ENCODE measurements around the gene COL11A1.

COL11A1 gene

GRCh38 chr1:102896771-102897170, 211.6 kb downstream of the COL11A1 start:
- Histone ChIP-seq H3K4me3 (ENCODE audit: low read length) (no peak overlapping the region), H3K27ac (ENCODE audit: low read length) (no peak overlapping the region), H3K4me1 (ENCODE audit: control insufficient read depth, low read depth, low read length) (no peaks in the 10 kb centered on the region), H3K36me3 (ENCODE audit: control insufficient read depth, low read depth, low read length) (no peaks in the 10 kb centered on the region), H3K27me3 (ENCODE audit: control insufficient read depth, insufficient read depth, low read length) (no peaks in the 10 kb centered on the region), H3K9ac (ENCODE audit: low read length) (no peak overlapping the region), H3K9me3 (ENCODE audit: control insufficient read depth, low read depth, low read length) (no peaks in the 10 kb centered on the region)

- Histone ChIP-seq H3K4me3 (ENCODE audit: low read length) (no peak overlapping the region), H3K9me3 (ENCODE audit: control insufficient read depth, low read depth, low read length) (no peaks in the 10 kb centered on the region), H3K27me3 (ENCODE audit: control insufficient read depth, insufficient read depth, low read length) (no peaks in the 10 kb centered on the region), H3K27ac (ENCODE audit: low read length) (no peak overlapping the region), H3K36me3 (ENCODE audit: control insufficient read depth, low read depth, low read length) (no peaks in the 10 kb centered on the region), H3K9ac (ENCODE audit: low read length) (no peak overlapping the region), H3K4me1 (ENCODE audit: control insufficient read depth, low read depth, low read length) (no peaks in the 10 kb centered on the region)
These were observed 212.0 kb downstream of the COL11A1 start for GRCh38 chr1:102896286-102896685.

DNA sequence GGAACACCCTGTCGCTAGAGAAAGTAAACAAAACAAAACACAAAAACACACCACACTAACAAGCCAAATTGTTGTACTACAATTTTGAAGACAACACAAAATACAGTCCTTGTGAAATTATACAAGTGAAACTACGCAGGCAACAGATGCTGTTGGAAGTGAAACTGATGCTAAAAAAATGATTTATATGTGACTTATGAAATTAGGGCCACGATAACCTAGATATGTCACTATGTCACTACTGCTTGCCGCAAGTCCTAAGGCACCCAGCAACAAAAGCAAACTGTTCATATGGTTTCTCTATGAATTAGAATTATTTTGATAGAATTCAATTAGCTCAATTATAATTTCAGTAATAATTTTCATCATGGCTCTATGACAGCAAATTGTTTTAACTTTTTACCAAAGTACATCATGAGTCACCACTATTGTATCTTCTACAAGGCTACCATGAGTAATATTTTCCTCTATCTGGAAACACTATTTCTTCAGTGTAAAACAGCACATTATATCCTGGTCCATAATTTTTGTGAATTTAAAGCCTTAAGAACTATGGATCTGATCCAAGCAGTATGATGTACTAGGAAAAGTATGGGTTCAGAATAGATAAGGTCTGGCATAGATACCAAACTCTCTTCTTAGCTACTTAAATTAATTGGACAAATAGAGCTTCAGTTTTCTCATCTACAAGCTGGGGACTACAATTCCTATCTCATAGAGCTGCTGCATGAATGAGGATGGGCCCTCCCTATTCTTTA, 216.3 kb downstream of the COL11A1 start:
- Histone ChIP-seq H3K9me3 (ENCODE audit: control insufficient read depth, low read depth, low read length) (no peaks in the 10 kb centered on the region), H3K27me3 (ENCODE audit: control insufficient read depth, insufficient read depth, low read length) (no peaks in the 10 kb centered on the region), H3K4me3 (ENCODE audit: low read length) (no peak overlapping the region), H3K27ac (ENCODE audit: low read length) (no peak overlapping the region), H3K36me3 (ENCODE audit: control insufficient read depth, low read depth, low read length) (no peaks in the 10 kb centered on the region), H3K4me1 (ENCODE audit: control insufficient read depth, low read depth, low read length) (no peaks in the 10 kb centered on the region), H3K9ac (ENCODE audit: low read length) (no peak overlapping the region)

DNA sequence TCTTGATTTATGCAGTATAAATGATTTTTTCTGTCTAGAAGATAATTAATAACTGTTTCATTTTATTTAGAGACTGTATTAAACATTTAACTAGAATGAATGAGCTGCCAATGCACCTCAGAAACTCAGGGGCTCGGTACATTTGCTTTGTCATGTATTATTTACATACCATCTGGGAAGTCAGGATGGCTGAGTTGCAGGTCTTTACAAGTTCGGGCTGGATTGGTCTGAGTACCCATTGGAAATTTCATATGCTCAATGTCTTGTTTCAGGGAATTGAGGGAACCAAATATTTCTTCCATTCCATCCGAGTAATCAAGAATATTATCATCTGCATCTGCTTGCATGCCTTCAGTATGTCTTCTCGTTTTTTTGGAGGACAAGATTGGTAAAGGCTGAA, 221.7 kb downstream of the COL11A1 start:
- Histone ChIP-seq H3K27ac (ENCODE audit: low read length) (no peak overlapping the region), H3K4me3 (ENCODE audit: low read length) (no peak overlapping the region), H3K36me3 (ENCODE audit: control insufficient read depth, low read depth, low read length) (no peaks in the 10 kb centered on the region), H3K27me3 (ENCODE audit: control insufficient read depth, insufficient read depth, low read length) (no peaks in the 10 kb centered on the region), H3K4me1 (ENCODE audit: control insufficient read depth, low read depth, low read length) (peaks cover 6% of the 10 kb centered on the region), H3K9ac (ENCODE audit: low read length) (no peak overlapping the region), H3K9me3 (ENCODE audit: control insufficient read depth, low read depth, low read length) (no peaks in the 10 kb centered on the region)

- no peaks in the 10 kb centered on the region for H3K36me3 ChIP-seq (ENCODE audit: control insufficient read depth, low read depth, low read length)
- no peak overlapping the region for H3K27ac ChIP-seq (ENCODE audit: low read length)
- no peak overlapping the region for H3K9ac ChIP-seq (ENCODE audit: low read length)
- H3K27me3 ChIP-seq (ENCODE audit: control insufficient read depth, insufficient read depth, low read length), result no peaks in the 10 kb centered on the region
- H3K4me1 ChIP-seq (ENCODE audit: control insufficient read depth, low read depth, low read length), result peaks cover 6% of the 10 kb centered on the region
- no peak overlapping the region for H3K4me3 ChIP-seq (ENCODE audit: low read length)
- no peaks in the 10 kb centered on the region for H3K9me3 ChIP-seq (ENCODE audit: control insufficient read depth, low read depth, low read length)
These were observed 224.1 kb downstream of the COL11A1 start for GRCh38 chr1:102884238-102884637.

DNA sequence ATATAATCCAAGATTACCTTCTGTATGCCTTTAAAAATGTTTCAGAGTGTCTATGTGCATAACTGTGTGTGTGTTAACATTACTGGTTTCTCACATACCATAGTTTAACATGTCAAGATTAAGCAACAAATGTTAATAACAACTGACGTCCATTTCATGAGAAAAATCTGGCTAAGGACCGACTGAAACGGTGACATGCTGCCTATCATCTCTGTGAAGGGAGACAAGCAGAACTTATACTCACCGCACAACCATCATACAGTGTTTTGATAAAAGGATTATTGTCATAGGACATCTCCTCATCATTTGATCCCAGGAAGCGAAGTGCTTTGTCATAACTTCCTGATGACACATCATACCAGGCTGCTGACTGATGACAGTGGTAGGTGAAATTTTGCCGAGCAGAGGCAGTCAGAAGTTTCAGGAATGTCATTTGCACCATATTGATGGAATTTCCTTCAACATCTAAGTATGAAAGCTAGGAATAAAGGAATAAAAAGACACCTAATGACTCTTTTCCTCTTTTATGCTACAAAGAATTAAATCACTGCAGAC, 228.8 kb downstream of the COL11A1 start:
- Histone ChIP-seq H3K9me3 (ENCODE audit: control insufficient read depth, low read depth, low read length) (no peaks in the 10 kb centered on the region), H3K4me3 (ENCODE audit: low read length) (no peak overlapping the region), H3K36me3 (ENCODE audit: control insufficient read depth, low read depth, low read length) (no peaks in the 10 kb centered on the region), H3K9ac (ENCODE audit: low read length) (no peak overlapping the region), H3K4me1 (ENCODE audit: control insufficient read depth, low read depth, low read length) (peaks cover 6% of the 10 kb centered on the region), H3K27ac (ENCODE audit: low read length) (no peak overlapping the region), H3K27me3 (ENCODE audit: control insufficient read depth, insufficient read depth, low read length) (no peaks in the 10 kb centered on the region)

GRCh38 chr1:102875756-102876155, 232.6 kb downstream of the COL11A1 start:
- Histone ChIP-seq H3K9me3 (ENCODE audit: control insufficient read depth, low read depth, low read length) (no peaks in the 10 kb centered on the region), H3K4me1 (ENCODE audit: control insufficient read depth, low read depth, low read length) (peaks cover 2% of the 10 kb centered on the region), H3K9ac (ENCODE audit: low read length) (no peak overlapping the region), H3K27me3 (ENCODE audit: control insufficient read depth, insufficient read depth, low read length) (no peaks in the 10 kb centered on the region), H3K27ac (ENCODE audit: low read length) (no peak overlapping the region), H3K4me3 (ENCODE audit: low read length) (no peak overlapping the region), H3K36me3 (ENCODE audit: control insufficient read depth, low read depth, low read length) (no peaks in the 10 kb centered on the region)

DNA sequence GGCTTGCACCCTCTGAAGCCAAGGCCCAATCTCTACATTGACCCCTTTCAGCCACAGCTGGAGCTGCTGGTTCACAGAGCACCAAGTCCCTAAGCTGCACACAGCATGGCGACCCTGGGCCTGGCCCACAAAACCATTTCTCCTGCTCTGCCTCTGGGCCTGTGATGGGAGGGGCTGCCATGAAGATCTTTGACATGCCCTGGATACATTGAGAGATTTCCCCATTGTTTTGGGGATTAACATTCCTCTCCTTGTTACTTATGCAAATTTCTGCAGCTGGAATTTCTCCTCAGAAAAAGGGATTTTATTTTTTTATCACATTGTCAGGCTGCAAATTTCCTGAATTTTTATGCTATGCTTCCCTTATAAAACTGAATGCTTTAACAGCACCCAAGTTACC, 235.8 kb downstream of the COL11A1 start:
- no peaks in the 10 kb centered on the region for H3K9me3 ChIP-seq (ENCODE audit: control insufficient read depth, low read depth, low read length)
- no peak overlapping the region for H3K4me3 ChIP-seq (ENCODE audit: low read length)
- H3K27ac ChIP-seq (ENCODE audit: low read length), result no peak overlapping the region

DNA sequence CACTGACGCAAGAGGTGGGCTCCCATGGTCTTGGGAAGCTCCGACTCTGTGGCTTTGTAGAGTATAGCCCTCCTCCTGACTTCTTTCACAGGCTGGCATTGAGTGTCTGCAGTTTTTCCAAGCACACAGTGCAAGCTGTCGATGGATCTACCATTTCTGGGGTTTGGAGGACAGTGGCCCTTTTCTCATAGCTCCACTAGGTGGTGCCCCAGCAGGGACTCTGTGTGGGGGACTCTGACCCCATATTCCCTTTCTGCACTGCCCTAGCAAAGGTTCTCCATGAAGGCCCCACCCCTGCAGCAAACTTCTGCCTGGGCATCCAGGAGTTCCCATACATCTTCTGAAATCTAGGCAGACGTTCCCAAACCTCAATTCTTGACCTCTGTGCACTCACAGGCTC, 236.2 kb downstream of the COL11A1 start:
- Histone ChIP-seq H3K4me1 (ENCODE audit: control insufficient read depth, low read depth, low read length) (peaks cover 2% of the 10 kb centered on the region), H3K27ac (ENCODE audit: low read length) (no peak overlapping the region), H3K36me3 (ENCODE audit: control insufficient read depth, low read depth, low read length) (no peaks in the 10 kb centered on the region), H3K27me3 (ENCODE audit: control insufficient read depth, insufficient read depth, low read length) (no peaks in the 10 kb centered on the region), H3K9ac (ENCODE audit: low read length) (no peak overlapping the region), H3K4me3 (ENCODE audit: low read length) (no peak overlapping the region), H3K9me3 (ENCODE audit: control insufficient read depth, low read depth, low read length) (no peaks in the 10 kb centered on the region)

More for the DNA sequence above, 235.8 kb downstream of the COL11A1 start:
- Histone ChIP-seq H3K36me3 (ENCODE audit: control insufficient read depth, low read depth, low read length) (no peaks in the 10 kb centered on the region), H3K27me3 (ENCODE audit: control insufficient read depth, insufficient read depth, low read length) (no peaks in the 10 kb centered on the region), H3K9ac (ENCODE audit: low read length) (no peak overlapping the region), H3K4me1 (ENCODE audit: control insufficient read depth, low read depth, low read length) (peaks cover 2% of the 10 kb centered on the region)

- Histone ChIP-seq H3K9ac (ENCODE audit: low read length) (no peak overlapping the region), H3K4me1 (ENCODE audit: control insufficient read depth, low read depth, low read length) (peaks cover 9% of the 10 kb centered on the region), H3K4me3 (ENCODE audit: low read length) (no peak overlapping the region), H3K27ac (ENCODE audit: low read length) (no peak overlapping the region), H3K27me3 (ENCODE audit: control insufficient read depth, insufficient read depth, low read length) (no peaks in the 10 kb centered on the region), H3K9me3 (ENCODE audit: control insufficient read depth, low read depth, low read length) (no peaks in the 10 kb centered on the region), H3K36me3 (ENCODE audit: control insufficient read depth, low read depth, low read length) (no peaks in the 10 kb centered on the region)
These were observed 244.6 kb downstream of the COL11A1 start for GRCh38 chr1:102863704-102864103.

DNA sequence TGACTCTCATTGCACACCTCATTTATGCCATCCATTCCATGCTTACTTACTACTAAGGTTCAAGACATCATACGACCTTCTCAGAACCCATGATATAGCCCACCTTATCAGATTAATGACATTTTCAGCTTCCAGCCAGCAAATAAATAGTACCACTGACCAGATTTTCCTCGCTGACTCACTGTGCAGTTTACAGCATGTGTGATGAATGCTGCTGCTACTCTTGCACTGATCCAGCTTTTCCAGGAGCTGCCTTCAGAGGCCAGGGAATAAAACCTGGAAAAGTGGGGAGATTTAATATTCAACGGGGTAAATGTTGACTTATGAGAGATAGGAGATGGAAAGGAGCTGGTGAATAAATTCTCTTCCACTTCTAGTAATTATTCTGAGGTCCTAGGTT, 247.1 kb downstream of the COL11A1 start:
- Histone ChIP-seq H3K27ac (ENCODE audit: low read length) (no peak overlapping the region), H3K27me3 (ENCODE audit: control insufficient read depth, insufficient read depth, low read length) (no peaks in the 10 kb centered on the region), H3K9ac (ENCODE audit: low read length) (no peak overlapping the region), H3K4me3 (ENCODE audit: low read length) (no peak overlapping the region), H3K4me1 (ENCODE audit: control insufficient read depth, low read depth, low read length) (peaks cover 9% of the 10 kb centered on the region), H3K36me3 (ENCODE audit: control insufficient read depth, low read depth, low read length) (no peaks in the 10 kb centered on the region), H3K9me3 (ENCODE audit: control insufficient read depth, low read depth, low read length) (peaks cover 5% of the 10 kb centered on the region)

DNA sequence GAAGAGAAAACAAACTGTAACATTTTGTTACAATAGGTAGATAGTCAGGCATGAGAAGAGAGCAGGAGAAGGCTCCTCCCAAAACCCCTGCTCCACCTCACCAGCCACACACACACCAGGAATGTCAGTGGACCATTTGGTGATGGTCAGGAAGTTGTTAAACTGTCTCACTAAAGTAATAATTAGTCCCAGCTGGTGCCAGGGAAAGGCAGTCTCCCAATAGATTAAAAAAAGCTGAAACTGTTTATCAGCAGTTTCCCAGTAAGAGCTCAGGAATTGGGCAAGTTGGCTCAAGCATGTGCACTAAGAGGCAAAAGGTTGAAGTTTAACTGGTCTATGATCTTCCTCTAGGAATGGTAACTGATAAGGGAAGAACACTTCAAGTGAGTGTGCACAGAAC, 249.6 kb downstream of the COL11A1 start:
- H3K27me3 ChIP-seq (ENCODE audit: control insufficient read depth, insufficient read depth, low read length), result no peaks in the 10 kb centered on the region

More for the DNA sequence above, 249.6 kb downstream of the COL11A1 start:
- Histone ChIP-seq H3K27ac (ENCODE audit: low read length) (no peak overlapping the region), H3K9ac (ENCODE audit: low read length) (no peak overlapping the region), H3K36me3 (ENCODE audit: control insufficient read depth, low read depth, low read length) (no peaks in the 10 kb centered on the region), H3K9me3 (ENCODE audit: control insufficient read depth, low read depth, low read length) (peaks cover 5% of the 10 kb centered on the region), H3K4me3 (ENCODE audit: low read length) (no peak overlapping the region), H3K4me1 (ENCODE audit: control insufficient read depth, low read depth, low read length) (peaks cover 3% of the 10 kb centered on the region)
